ENCODE data around the gene RAB28.

The RAB28 gene

GRCh38 chr4:13484122-13484748 is at the start of gene RAB28:
Gene RAB28, minus strand, starts transcription at chr4:13484340.
- DNase-seq, result peak; percentile 82

- no peak for DNase-seq
Measured at GRCh38 chr4:13531625-13531998, 47.5 kb upstream of the RAB28 start.

GRCh38 chr4:13530823-13531624 is 46.9 kb upstream of the RAB28 start:
- no peak for DNase-seq

GRCh38 chr4:13529128-13529919 is 45.2 kb upstream of the RAB28 start:
- DNase-seq, result no peak

- DNase-seq, result no peak
Measured at GRCh38 chr4:13528821-13529127, 44.6 kb upstream of the RAB28 start.

GRCh38 chr4:13527981-13528820 is 44.1 kb upstream of the RAB28 start:
- DNase-seq, result no peak

GRCh38 chr4:13527192-13527980 is 43.2 kb upstream of the RAB28 start:
- no peak for DNase-seq

- DNase-seq, result no peak
Measured at GRCh38 chr4:13526658-13527057, 42.5 kb upstream of the RAB28 start.

GRCh38 chr4:13525606-13526281 is 41.6 kb upstream of the RAB28 start:
- no peak for DNase-seq

GRCh38 chr4:13524504-13525243 is 40.5 kb upstream of the RAB28 start:
- no peak for DNase-seq

- no peak for DNase-seq
Measured at GRCh38 chr4:13523591-13524503, 39.7 kb upstream of the RAB28 start.

- DNase-seq, result no peak
Measured at GRCh38 chr4:13523105-13523477, 39.0 kb upstream of the RAB28 start.

GRCh38 chr4:13522282-13523104 is 38.4 kb upstream of the RAB28 start:
- DNase-seq, result no peak

GRCh38 chr4:13521047-13521446 is 36.9 kb upstream of the RAB28 start:
- no peak for DNase-seq

- no peak for DNase-seq
Measured at GRCh38 chr4:13516315-13516860, 32.2 kb upstream of the RAB28 start.

- no peak for DNase-seq
Measured at GRCh38 chr4:13515268-13515667, 31.1 kb upstream of the RAB28 start.

GRCh38 chr4:13514722-13515121 is 30.6 kb upstream of the RAB28 start:
- no peak for DNase-seq

GRCh38 chr4:13511101-13511500 is 27.0 kb upstream of the RAB28 start:
- no peak for DNase-seq

- DNase-seq, result no peak
Measured at GRCh38 chr4:13509442-13509841, 25.3 kb upstream of the RAB28 start.

Data from NK-92 treated with Interleukin-12 subunit alpha and Interleukin-12 subunit beta, amount 100 ng/mL, for 24 hours (cell line).